H9 (cell line): ENCODE results near the gene COASY. TPM values are rescaled to one million over a fixed set of nuclear protein-coding genes. Genes with fewer than 3 reads are reported as not detected.

Source experiments
- DNase-seq: peaks from one replicate; pipeline ENCODE4 v3.0.0-alpha.2; 2017
- H2AFZ ChIP-seq: one replicate; pipeline ENCODE4 v1.6.1; 2013; ENCODE audit warnings: mild to moderate bottlenecking, low read length, control low read depth, moderate library complexity
- H2AK5ac ChIP-seq: 2 replicates; pipeline ENCODE4 v1.6.1; 2013; ENCODE audit warnings: low read length, control low read depth, mixed read lengths; ENCODE audit not compliant: insufficient read length
- H2BK120ac ChIP-seq: one replicate; pipeline ENCODE4 v1.6.1; 2013; ENCODE audit warnings: low read depth, mild to moderate bottlenecking, low read length, control low read depth, inconsistent platforms; ENCODE audit not compliant: poor library complexity, severe bottlenecking
- H2BK12ac ChIP-seq: 2 replicates; pipeline ENCODE4 v1.6.1; 2013; ENCODE audit warnings: low read length, control low read depth, mixed read lengths, low read depth; ENCODE audit not compliant: insufficient read length
- H2BK15ac ChIP-seq: 2 replicates; pipeline ENCODE4 v1.6.1; 2013; ENCODE audit warnings: low read depth, low read length, control low read depth
- H2BK20ac ChIP-seq: one replicate; pipeline ENCODE4 v1.6.1; 2013; ENCODE audit warnings: low read depth, mild to moderate bottlenecking, low read length, control low read depth, inconsistent platforms; ENCODE audit not compliant: poor library complexity, severe bottlenecking
- H2BK5ac ChIP-seq: 2 replicates; pipeline ENCODE4 v1.6.1; 2013; ENCODE audit warnings: low read length, control low read depth, mixed read lengths; ENCODE audit not compliant: insufficient read length
- H3K14ac ChIP-seq: 2 replicates; pipeline ENCODE4 v1.6.1; 2013; ENCODE audit warnings: low read length, control low read depth; ENCODE audit not compliant: insufficient read depth
- H3K18ac ChIP-seq: 2 replicates; pipeline ENCODE4 v1.6.1; 2013; ENCODE audit warnings: low read depth, mild to moderate bottlenecking, mixed read lengths, low read length, control low read depth; ENCODE audit not compliant: insufficient read length
- H3K23ac ChIP-seq: 2 replicates; pipeline ENCODE4 v1.6.1; 2013; ENCODE audit warnings: low read length, control low read depth, mixed read lengths, low read depth; ENCODE audit not compliant: insufficient read length
- H3K23me2 ChIP-seq: 2 replicates; pipeline ENCODE4 v1.6.1; 2013; ENCODE audit warnings: low read depth, mild to moderate bottlenecking, mixed read lengths, low read length, control low read depth; ENCODE audit not compliant: insufficient read length, poor library complexity, severe bottlenecking
- H3K27ac ChIP-seq: 2 replicates; pipeline ENCODE4 v1.5.1; 2013; ENCODE audit warnings: low read length, control low read depth, mixed read lengths, low read depth; ENCODE audit not compliant: insufficient read length
- H3K27me3 ChIP-seq: 2 replicates; pipeline ENCODE4 v1.6.1; 2013; ENCODE audit warnings: low read length, control low read depth, inconsistent platforms; ENCODE audit not compliant: insufficient read depth
- H3K4ac ChIP-seq: 2 replicates; pipeline ENCODE4 v1.6.1; 2013; ENCODE audit warnings: low read depth, mild to moderate bottlenecking, control low read depth, inconsistent platforms, low read length, moderate library complexity
- H3K4me1 ChIP-seq: 2 replicates; pipeline ENCODE4 v1.6.1; 2013; ENCODE audit warnings: low read length, control low read depth, inconsistent platforms; ENCODE audit not compliant: insufficient read depth
- H3K4me2 ChIP-seq: 2 replicates; pipeline ENCODE4 v1.6.1; 2013; ENCODE audit warnings: low read length, control low read depth, mixed read lengths; ENCODE audit not compliant: insufficient read length, insufficient read depth
- H3K56ac ChIP-seq: 2 replicates; pipeline ENCODE4 v1.6.1; 2013; ENCODE audit warnings: low read depth, mild to moderate bottlenecking, mixed read lengths, low read length, control low read depth; ENCODE audit not compliant: insufficient read length
- H3K79me1 ChIP-seq: 2 replicates; pipeline ENCODE4 v1.6.1; 2013; ENCODE audit warnings: low read depth, mild to moderate bottlenecking, moderate library complexity, low read length, control low read depth, inconsistent platforms; ENCODE audit not compliant: insufficient read depth, poor library complexity, severe bottlenecking
- H3K79me2 ChIP-seq: 2 replicates; pipeline ENCODE4 v1.6.1; 2013; ENCODE audit warnings: low read length, control low read depth, inconsistent platforms; ENCODE audit not compliant: insufficient read depth
- H3K9ac ChIP-seq: 2 replicates; pipeline ENCODE4 v1.6.1; 2013; ENCODE audit warnings: low read length, control low read depth, mixed read lengths; ENCODE audit not compliant: insufficient read length; ENCODE audit errors: extremely low read depth
- H3K9me3 ChIP-seq: one replicate; pipeline ENCODE4 v1.6.1; 2013; ENCODE audit warnings: low read depth, low read length, inconsistent platforms; ENCODE audit not compliant: control insufficient read depth
- H3T11ph ChIP-seq: one replicate; pipeline ENCODE4 v1.6.1; 2013; ENCODE audit warnings: mild to moderate bottlenecking, low read length, control low read depth, inconsistent platforms
- H4K20me1 ChIP-seq: one replicate; pipeline ENCODE4 v1.6.1; 2013; ENCODE audit not compliant: control insufficient read depth, insufficient read length, insufficient read depth
- H4K5ac ChIP-seq: 2 replicates; pipeline ENCODE4 v1.6.1; 2013; ENCODE audit warnings: low read depth, mild to moderate bottlenecking, mixed read lengths, low read length, control low read depth; ENCODE audit not compliant: insufficient read length
- H4K8ac ChIP-seq: replicated peaks from 2 replicates; pipeline ENCODE4 v1.6.1; 2013; ENCODE audit warnings: low read length, control low read depth, mixed read lengths, low read depth; ENCODE audit not compliant: insufficient read length
- H4K91ac ChIP-seq: 2 replicates; pipeline ENCODE4 v1.6.1; 2013; ENCODE audit warnings: low read depth, mild to moderate bottlenecking, moderate library complexity, mixed read lengths, low read length, control low read depth; ENCODE audit not compliant: insufficient read length
- H3K27ac Mint-ChIP-seq, 3 experiments: 2 replicates in 2 of 3; 3 replicates in 1 of 3; pipeline ENCODE4 v1.8.0; 2020 to 2021; ENCODE audit warnings: mixed read lengths in 3 of 3, mild to moderate bottlenecking in 1 of 3, moderate library complexity in 1 of 3
- H3K27me3 Mint-ChIP-seq: 2 replicates; pipeline ENCODE4 v1.8.0; 2021; ENCODE audit warnings: low read depth, mild to moderate bottlenecking, moderate library complexity, mixed read lengths
- H3K36me3 Mint-ChIP-seq, 3 experiments: 2 replicates in 2 of 3; 3 replicates in 1 of 3; pipeline ENCODE4 v1.8.0; 2020 to 2021; ENCODE audit warnings: low read depth in 3 of 3, mixed read lengths in 3 of 3; ENCODE audit not compliant: insufficient read depth in 1 of 3
- H3K4me1 Mint-ChIP-seq, 2 experiments: 2 replicates each; pipeline ENCODE4 v1.8.0; 2020; ENCODE audit warnings: mixed read lengths in 2 of 2
- H3K4me3 Mint-ChIP-seq, 2 experiments: 2 replicates in 1 of 2; 3 replicates in 1 of 2; pipeline ENCODE4 v1.8.0; 2020 to 2021; ENCODE audit warnings: mild to moderate bottlenecking in 2 of 2, mixed read lengths in 2 of 2, moderate library complexity in 1 of 2
- H3K9me3 Mint-ChIP-seq, 2 experiments: 2 replicates in 1 of 2; 3 replicates in 1 of 2; pipeline ENCODE4 v1.8.0; 2020; ENCODE audit warnings: mild to moderate bottlenecking in 2 of 2, mixed read lengths in 2 of 2, moderate library complexity in 1 of 2
- WGBS: extraction: QIAGEN DNeasy Blood & Tissue Kit; methylation state at CpG from one replicate; pipeline ENCODE4 v1.1.7; 2013; ENCODE audit warnings: missing lambda C conversion rate, low lambda C conversion rate, mixed read lengths; ENCODE audit not compliant: insufficient read length; ENCODE audit errors: extremely low coverage; 5-methylcytosine and 5-hydroxymethylcytosine counted together
- total RNA-seq: library from RNA; stranded (reverse); gene quantifications from 2 replicates; pipeline ENCODE4 v1.2.1, GENCODE V29; 2021
- TF ChIP-seq, protein P1 (sequence below): fragments of 200-600 bp; sonication (generic); conservative IDR thresholded peaks from 3 replicates; pipeline ENCODE4 v1.8.0; 2021; ENCODE audit warnings: antibody characterized with exemption, mild to moderate bottlenecking

The COASY gene
- total RNA-seq, 1 experiment from 2014 or later, result 84.1 TPM

DNA sequence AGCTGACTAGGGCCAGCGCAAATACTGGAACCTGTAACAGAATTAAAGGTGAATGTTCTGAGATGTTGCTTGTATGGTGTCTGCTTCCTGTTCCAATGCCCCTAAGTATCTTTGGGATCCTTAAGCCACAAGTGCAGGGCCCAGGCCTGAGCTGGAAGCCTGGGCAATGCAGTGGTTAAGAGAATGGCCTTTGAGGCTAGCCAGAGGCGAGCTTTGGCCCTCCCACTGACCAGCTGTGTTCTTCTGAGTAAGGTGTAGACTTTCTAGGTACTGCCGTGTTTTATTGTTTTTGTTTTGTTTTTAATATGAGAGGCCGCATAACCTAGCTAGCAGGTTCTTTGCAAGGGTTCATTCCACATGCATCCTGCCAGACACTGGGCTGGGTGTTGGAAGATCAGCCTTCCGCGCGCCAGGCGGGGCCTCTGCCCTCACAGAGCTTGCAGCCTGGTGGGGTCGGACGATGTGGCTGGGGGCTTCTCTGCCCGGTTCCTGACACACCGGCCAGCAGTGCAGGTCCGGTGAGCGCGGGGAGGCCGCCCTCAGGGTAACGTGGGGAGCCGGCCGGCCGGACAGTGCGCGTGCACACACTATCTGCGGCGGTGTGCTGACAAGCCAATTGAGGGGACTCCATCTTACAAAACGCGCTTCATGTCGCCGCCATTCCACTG is 4.4 kb downstream of the COASY start:
- H3T11ph ChIP-seq, result no peak overlapping the region
- Mint-ChIP-seq H3K4me3 (peak overlapping the region; percentile 96 to 97), H3K27me3 (no peaks in the 10 kb centered on the region), H3K36me3 (peaks cover 23 to 62% (median 52%) of the 10 kb centered on the region in 3 experiments), H3K27ac (peak overlapping the region; percentile 80 to 87 (median 86); a peak in 6 of 7 replicates), H3K9me3 (no peaks in the 10 kb centered on the region), H3K4me1 (peaks cover 17 to 25% of the 10 kb centered on the region in 2 experiments)
- no peak overlapping the region for H2AK5ac ChIP-seq
- DNase-seq, result no peak
- H3K23ac ChIP-seq, result no peak overlapping the region
- no peak overlapping the region for H4K5ac ChIP-seq
- H4K8ac ChIP-seq, result no peak overlapping the region
- H3K9me3 ChIP-seq, result no peaks in the 10 kb centered on the region
- H3K9ac ChIP-seq, result no peak overlapping the region
- H3K27ac ChIP-seq, result no peak overlapping the region
- H2BK5ac ChIP-seq, result no peak overlapping the region
- H4K20me1 ChIP-seq, result no peaks in the 10 kb centered on the region
- peaks cover 2% of the 10 kb centered on the region; the same call in 1 of the 2 replicates for H3K4me1 ChIP-seq
- no peak overlapping the region for H3K4ac ChIP-seq
- H3K18ac ChIP-seq, result no peak overlapping the region
- TF ChIP-seq, protein P1, sequence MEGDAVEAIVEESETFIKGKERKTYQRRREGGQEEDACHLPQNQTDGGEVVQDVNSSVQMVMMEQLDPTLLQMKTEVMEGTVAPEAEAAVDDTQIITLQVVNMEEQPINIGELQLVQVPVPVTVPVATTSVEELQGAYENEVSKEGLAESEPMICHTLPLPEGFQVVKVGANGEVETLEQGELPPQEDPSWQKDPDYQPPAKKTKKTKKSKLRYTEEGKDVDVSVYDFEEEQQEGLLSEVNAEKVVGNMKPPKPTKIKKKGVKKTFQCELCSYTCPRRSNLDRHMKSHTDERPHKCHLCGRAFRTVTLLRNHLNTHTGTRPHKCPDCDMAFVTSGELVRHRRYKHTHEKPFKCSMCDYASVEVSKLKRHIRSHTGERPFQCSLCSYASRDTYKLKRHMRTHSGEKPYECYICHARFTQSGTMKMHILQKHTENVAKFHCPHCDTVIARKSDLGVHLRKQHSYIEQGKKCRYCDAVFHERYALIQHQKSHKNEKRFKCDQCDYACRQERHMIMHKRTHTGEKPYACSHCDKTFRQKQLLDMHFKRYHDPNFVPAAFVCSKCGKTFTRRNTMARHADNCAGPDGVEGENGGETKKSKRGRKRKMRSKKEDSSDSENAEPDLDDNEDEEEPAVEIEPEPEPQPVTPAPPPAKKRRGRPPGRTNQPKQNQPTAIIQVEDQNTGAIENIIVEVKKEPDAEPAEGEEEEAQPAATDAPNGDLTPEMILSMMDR, result no peak
- no CpG with 5 or more reads among the region's 28 CpGs for WGBS
- no peaks in the 10 kb centered on the region for H3K27me3 ChIP-seq
- no peak overlapping the region for H2AFZ ChIP-seq
- no peak overlapping the region for H4K91ac ChIP-seq
- H2BK120ac ChIP-seq, result no peak overlapping the region
- H2BK12ac ChIP-seq, result no peak overlapping the region
- no peak overlapping the region for H3K56ac ChIP-seq
- H3K4me2 ChIP-seq, result no peak overlapping the region
- H2BK15ac ChIP-seq, result no peak overlapping the region
- H2BK20ac ChIP-seq, result no peak overlapping the region
- peaks cover 16% of the 10 kb centered on the region for H3K23me2 ChIP-seq
- peaks cover 4% of the 10 kb centered on the region for H3K79me1 ChIP-seq
- H3K14ac ChIP-seq, result no peak overlapping the region
- peaks cover 7% of the 10 kb centered on the region; the same call in 1 of the 2 replicates for H3K79me2 ChIP-seq
